BJ (cell line): ENCODE measurements around the gene SAMD10. TPM values are rescaled to one million over a fixed set of nuclear protein-coding genes. Genes with fewer than 3 reads are reported as not detected.
A peak's percentile ranks its signal among the peaks of the same experiment; 100 is the strongest.
"Not testable (repeated sequence)": the region's sequence is repeated elsewhere in the genome, so short reads cannot be mapped to it uniquely, and the experiment has no call there.

Experiments used
- CTCF ChIA-PET: fragments of 350-600 bp; formaldehyde crosslinking; extraction: SDS; loops from one replicate; lab custom pipeline; 2021; ENCODE audit warnings: antibody characterized with exemption, inconsistent platforms; lab: Yijun Ruan, JAX
- POLR2A ChIA-PET: fragments of 300-600 bp; sonication (Branson Sonifier 250); formaldehyde crosslinking; extraction: SDS; loops from one replicate; lab custom pipeline; 2021; ENCODE audit warnings: antibody characterized with exemption; lab: Charles Lee
- DNase-seq: peaks from one replicate; pipeline ENCODE4 v3.0.0-alpha.2; 2011; ENCODE audit warnings: low read depth
- H3K27me3 ChIP-seq: 2 replicates; pipeline ENCODE4 v1.6.0; 2011; ENCODE audit warnings: low read length; ENCODE audit not compliant: control insufficient read depth, insufficient read depth
- H3K36me3 ChIP-seq: 2 replicates; pipeline ENCODE4 v1.5.1; 2011; ENCODE audit warnings: low read length; ENCODE audit not compliant: control insufficient read depth, insufficient read depth
- H3K4me3 ChIP-seq: 2 replicates; pipeline ENCODE4 v1.5.1; 2011; ENCODE audit warnings: low read depth, mild to moderate bottlenecking, control low read depth, low read length
- CTCF ChIP-seq: IDR thresholded peaks from 2 replicates; pipeline ENCODE4 v1.5.1; 2011; ENCODE audit warnings: low read depth, mild to moderate bottlenecking, control low read depth, inconsistent platforms, low read length, moderate library complexity; ENCODE audit not compliant: insufficient read depth
- polyA plus RNA-seq: library from polyadenylated mRNA; depleted of rRNA; stranded (reverse); fragments of >200 nt; gene quantifications from 2 replicates; pipeline ENCODE4 v1.2.3, GENCODE V29; 2011

The SAMD10 gene
- polyA plus RNA-seq, 1 experiment, result 1.4 TPM

- ChIA-PET CTCF (interaction anchor here (2.5 kb wide), 2 partner anchors 60 to 79 kb away, joined by 16 to 20 read pairs; no protein-coding TSS in a partner anchor), POLR2A (no interaction called here)
- DNase-seq, result no peak
Observed at GRCh38 chr20:63978319-63979228, 868 bp downstream of the SAMD10 start.

GRCh38 chr20:63977739-63978276 lies 1.6 kb downstream of the SAMD10 start:
- no peak for TF ChIP-seq CTCF
- Histone ChIP-seq H3K27me3 (no peaks in the 10 kb centered on the region), H3K36me3 (no peaks in the 10 kb centered on the region), H3K4me3 (no peak overlapping the region)
- ChIA-PET CTCF (interaction anchor here (0.9 to 1.2 kb wide), 2 partner anchors 88 to 440 kb away, joined by 3 to 5 read pairs; partner anchors contain the start of gene PTK6), POLR2A (no interaction called here)
- DNase-seq, result no peak

More at GRCh38 chr20:63978319-63979228, 868 bp downstream of the SAMD10 start:
- Histone ChIP-seq H3K27me3 (no peaks in the 10 kb centered on the region), H3K4me3 (peak overlapping the region; percentile 55), H3K36me3 (no peaks in the 10 kb centered on the region)
- TF ChIP-seq CTCF, result no peak

DNA sequence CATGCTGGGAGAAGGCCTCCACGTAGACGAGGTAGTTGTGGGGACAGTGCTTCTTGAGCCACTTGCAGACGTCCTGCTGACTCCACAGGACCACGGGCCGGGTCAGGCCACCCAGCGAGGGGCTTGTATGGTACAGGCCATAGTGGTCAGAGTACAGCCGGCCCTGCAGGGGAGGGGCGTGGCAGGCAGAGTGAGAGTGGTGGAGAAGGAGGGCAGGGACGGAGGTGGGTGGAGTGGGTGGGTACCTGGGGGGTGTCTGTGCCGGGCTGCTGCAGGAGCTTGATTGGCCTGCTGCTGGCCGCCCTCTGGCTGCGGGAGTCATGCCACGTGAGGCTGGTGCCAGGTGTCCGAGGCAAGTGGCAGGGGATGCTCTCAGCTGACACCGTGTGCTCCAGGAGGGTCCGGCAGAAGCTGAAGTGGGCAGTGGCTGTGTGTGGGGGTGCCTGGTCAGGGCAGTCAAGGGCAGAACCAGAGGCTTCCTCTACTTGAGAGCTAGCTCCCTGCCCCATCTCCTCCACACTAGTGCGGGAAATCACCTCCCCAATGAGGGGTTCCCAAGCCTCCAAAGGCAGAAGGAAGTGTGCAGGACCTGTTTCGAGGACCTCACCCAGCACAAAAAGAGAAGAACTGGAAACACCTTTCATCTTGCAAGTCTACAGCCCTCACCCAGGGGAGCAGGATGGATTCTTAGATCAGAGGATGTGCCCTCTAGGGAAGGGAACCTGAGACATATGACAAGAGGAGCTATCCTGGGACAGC lies 2.3 kb downstream of the SAMD10 start:
- Histone ChIP-seq H3K27me3 (no peaks in the 10 kb centered on the region), H3K36me3 (no peaks in the 10 kb centered on the region), H3K4me3 (no peak overlapping the region)
- no peak for DNase-seq
- ChIA-PET CTCF (interaction anchor here (0.9 to 1.2 kb wide), 2 partner anchors 88 to 439 kb away, joined by 3 to 5 read pairs; partner anchors contain the start of gene PTK6), POLR2A (no interaction called here)
- no peak for TF ChIP-seq CTCF

GRCh38 chr20:63976511-63976910 lies 2.9 kb downstream of the SAMD10 start:
- POLR2A ChIA-PET, H3K36me3 ChIP-seq, H3K4me3 ChIP-seq, H3K27me3 ChIP-seq, DNase-seq: not testable (repeated sequence)
- CTCF ChIA-PET, result interaction anchor here (3.8 kb wide), 1 partner anchor 438 kb away, joined by 53 read pairs; the partner anchor contains the start of gene PTK6

- ChIA-PET CTCF (interaction anchor here (0.6 to 3.8 kb wide), 34 partner anchors 11 to 666 kb away, joined by 3 to 53 read pairs (median 4); partner anchors contain the start of genes DNAJC5, PTK6, TPD52L2 and UCKL1), POLR2A (no interaction called here)
- no peak for DNase-seq
- no peaks in the 10 kb centered on the region for H3K27me3 ChIP-seq
- no peak overlapping the region for H3K4me3 ChIP-seq
- H3K36me3 ChIP-seq, result no peaks in the 10 kb centered on the region
- no peak for TF ChIP-seq CTCF
Observed at GRCh38 chr20:63974402-63975200, 4.8 kb downstream of the SAMD10 start.
